BJ (cell line): Measurements from ENCODE around the gene TLCD3B. TPM values are rescaled to one million over a fixed set of nuclear protein-coding genes. Genes with fewer than 3 reads are reported as not detected.

ENCODE experiments used
- CTCF ChIA-PET: fragments of 350-600 bp; formaldehyde crosslinking; extraction: SDS; loops from one replicate; lab custom pipeline; 2021; ENCODE audit warnings: antibody characterized with exemption, inconsistent platforms; lab: Yijun Ruan, JAX
- POLR2A ChIA-PET: fragments of 300-600 bp; sonication (Branson Sonifier 250); formaldehyde crosslinking; extraction: SDS; loops from one replicate; lab custom pipeline; 2021; ENCODE audit warnings: antibody characterized with exemption; lab: Charles Lee
- DNase-seq: peaks from one replicate; pipeline ENCODE4 v3.0.0-alpha.2; 2011; ENCODE audit warnings: low read depth
- H3K27me3 ChIP-seq: 2 replicates; pipeline ENCODE4 v1.6.0; 2011; ENCODE audit warnings: low read length; ENCODE audit not compliant: control insufficient read depth, insufficient read depth
- H3K36me3 ChIP-seq: 2 replicates; pipeline ENCODE4 v1.5.1; 2011; ENCODE audit warnings: low read length; ENCODE audit not compliant: control insufficient read depth, insufficient read depth
- H3K4me3 ChIP-seq: 2 replicates; pipeline ENCODE4 v1.5.1; 2011; ENCODE audit warnings: low read depth, mild to moderate bottlenecking, control low read depth, low read length
- CTCF ChIP-seq: IDR thresholded peaks from 2 replicates; pipeline ENCODE4 v1.5.1; 2011; ENCODE audit warnings: low read depth, mild to moderate bottlenecking, control low read depth, inconsistent platforms, low read length, moderate library complexity; ENCODE audit not compliant: insufficient read depth
- polyA minus RNA-seq: library from RNA; depleted of rRNA, polyadenylated mRNA; stranded (reverse); fragments of >200 nt; gene quantifications from 2 replicates; pipeline ENCODE4 v1.2.3, GENCODE V29; 2011; rRNA and poly(A)+ RNA removed
- polyA plus RNA-seq: library from polyadenylated mRNA; depleted of rRNA; stranded (reverse); fragments of >200 nt; gene quantifications from 2 replicates; pipeline ENCODE4 v1.2.3, GENCODE V29; 2011; rRNA removed

TLCD3B gene
- polyA plus RNA-seq (0.06 and 0.13 TPM in 2 replicates), polyA minus RNA-seq (not detected in 2 replicates)

- H3K4me3 ChIP-seq: peak within 1 kb of the TSS; percentile 6
- no peaks in the 10 kb centered on the region for H3K36me3 ChIP-seq
- ChIA-PET CTCF (interaction anchor here (1.1 to 6.0 kb wide), 12 partner anchors 8 to 331 kb away, joined by 3 to 46 read pairs (median 7); partner anchors contain the start of gene C16orf92), POLR2A (no interaction called here)
- no peak for DNase-seq
- H3K27me3 ChIP-seq: peaks cover 30% of the 10 kb centered on the region
- TF ChIP-seq CTCF: no peak
These were observed at the start of gene TLCD3B for GRCh38 chr16:30030841-30031413. Gene TLCD3B (minus strand): TSS chr16:30031271. CDS start chr16:30030527, 744 bp downstream.

DNA sequence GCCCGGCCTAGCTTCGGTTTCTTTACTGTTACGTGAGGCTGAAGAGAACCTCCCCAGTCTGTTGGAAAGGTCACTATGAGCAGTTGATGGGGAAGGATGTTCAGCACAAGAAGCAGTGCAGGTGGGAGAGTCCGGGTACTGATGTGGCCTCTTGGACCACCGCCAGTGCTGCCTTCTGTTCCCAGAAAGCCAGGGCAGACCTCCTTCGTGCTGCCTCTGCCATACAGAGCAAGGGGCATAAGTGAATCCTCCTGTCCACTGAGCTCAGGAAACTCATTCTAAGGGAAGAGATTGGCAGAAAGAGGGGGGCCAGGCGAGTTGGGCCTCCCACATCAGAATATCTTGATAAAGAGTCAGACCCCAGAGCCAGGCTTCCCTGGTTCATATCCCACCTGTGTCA, 48.4 kb upstream of the TLCD3B start:
- no peak overlapping the region for H3K4me3 ChIP-seq
- ChIA-PET CTCF (interaction anchor here (1.2 kb wide), 1 partner anchor 17 kb away, joined by 3 read pairs; the partner anchor contains the start of gene YPEL3), POLR2A (interaction anchor here (0.6 kb wide), 1 partner anchor 9 kb away, joined by 4 read pairs; no protein-coding TSS in a partner anchor)
- no peaks in the 10 kb centered on the region for H3K27me3 ChIP-seq
- no peak for DNase-seq
- peaks cover 42% of the 10 kb centered on the region for H3K36me3 ChIP-seq
- TF ChIP-seq CTCF: no peak

DNA sequence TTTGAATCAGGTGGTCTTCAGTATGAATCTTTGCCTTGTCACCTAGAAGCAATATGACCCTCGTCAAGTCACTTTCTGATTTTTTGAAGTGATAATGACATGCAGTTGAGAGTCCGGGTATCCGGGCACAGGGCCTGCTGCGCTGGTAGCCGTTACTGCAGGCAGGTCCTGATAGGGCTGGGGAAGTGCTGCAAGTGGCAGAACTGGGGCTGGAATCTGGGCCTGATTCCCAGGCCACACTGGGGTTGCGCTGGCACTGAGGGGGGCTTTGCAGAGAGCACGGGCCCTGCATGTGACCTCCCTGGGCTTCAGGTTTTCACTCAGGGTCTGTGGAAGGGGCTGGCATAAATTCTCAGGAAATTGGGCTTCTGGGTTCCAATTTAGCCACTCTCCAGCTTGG, 47.7 kb upstream of the TLCD3B start:
- peaks cover 37% of the 10 kb centered on the region for H3K36me3 ChIP-seq
- H3K4me3 ChIP-seq: no peak overlapping the region
- ChIA-PET CTCF (interaction anchor here (1.2 to 1.7 kb wide), 2 partner anchors 14 to 17 kb away, joined by 3 read pairs; partner anchors contain the start of gene YPEL3), POLR2A (interaction anchor here (0.6 kb wide), 1 partner anchor 10 kb away, joined by 3 read pairs; no protein-coding TSS in a partner anchor)
- TF ChIP-seq CTCF: no peak
- no peaks in the 10 kb centered on the region for H3K27me3 ChIP-seq
- no peak for DNase-seq

GRCh38 chr16:30077656-30078055, 46.6 kb upstream of the TLCD3B start:
- Histone ChIP-seq H3K36me3 (peaks cover 28% of the 10 kb centered on the region), H3K27me3 (no peaks in the 10 kb centered on the region), H3K4me3 (no peak overlapping the region)
- CTCF ChIA-PET: interaction anchor here (1.7 to 4.1 kb wide), 2 partner anchors 13 to 14 kb away, joined by 3 to 28 read pairs; partner anchors contain the start of gene TBX6
- POLR2A ChIA-PET: interaction anchor here (1.1 kb wide), 1 partner anchor 12 kb away, joined by 3 read pairs; the partner anchor contains the start of gene ALDOA
- no peak for TF ChIP-seq CTCF
- no peak for DNase-seq

- no peak for TF ChIP-seq CTCF
- peaks cover 28% of the 10 kb centered on the region for H3K36me3 ChIP-seq
- H3K4me3 ChIP-seq: peak overlapping the region; percentile 60
- no peak for DNase-seq
- POLR2A ChIA-PET: interaction anchor here (0.6 to 0.9 kb wide), 2 partner anchors 10 to 42 kb away, joined by 3 to 12 read pairs; no protein-coding TSS in a partner anchor
- no peaks in the 10 kb centered on the region for H3K27me3 ChIP-seq
- CTCF ChIA-PET: interaction anchor here (0.5 to 4.1 kb wide), 3 partner anchors 9 to 15 kb away, joined by 3 to 28 read pairs (median 3); partner anchors contain the start of gene TBX6
These were observed 45.3 kb upstream of the TLCD3B start for GRCh38 chr16:30076276-30076791.
